Measurements from ENCODE around the gene ARPC1B.
"Not testable (repeated sequence)": the region's sequence is repeated elsewhere in the genome, so short reads cannot be mapped to it uniquely, and the experiment has no call there.

Gene ARPC1B

GRCh38 chr7:99366646-99367045 is 7.9 kb upstream of the ARPC1B start:
- in situ Hi-C loops (cut with MboI; ENCODE audit: low sequenced_read_pairs), result no loop called here

GRCh38 chr7:99368750-99369389 is 5.7 kb upstream of the ARPC1B start:
- in situ Hi-C loops (cut with MboI; ENCODE audit: low sequenced_read_pairs), result no loop called here

- in situ Hi-C loops (cut with MboI; ENCODE audit: low sequenced_read_pairs), result no loop called here
These were observed 4.7 kb upstream of the ARPC1B start for GRCh38 chr7:99369767-99370391.

GRCh38 chr7:99371376-99371920 is 3.1 kb upstream of the ARPC1B start:
- in situ Hi-C loops (cut with MboI; ENCODE audit: low sequenced_read_pairs), result no loop called here

GRCh38 chr7:99372275-99373090 is 2.0 kb upstream of the ARPC1B start:
- in situ Hi-C loops (cut with MboI; ENCODE audit: low sequenced_read_pairs), result no loop called here

- in situ Hi-C loops (cut with MboI; ENCODE audit: low sequenced_read_pairs), result no loop called here
These were observed 1.2 kb upstream of the ARPC1B start for GRCh38 chr7:99373091-99374066.

GRCh38 chr7:99375070-99375807 is 709 bp downstream of the ARPC1B start:
- in situ Hi-C loops (cut with MboI; ENCODE audit: low sequenced_read_pairs), result no loop called here

- in situ Hi-C loops (cut with MboI; ENCODE audit: low sequenced_read_pairs), result no loop called here
These were observed 4.6 kb downstream of the ARPC1B start for GRCh38 chr7:99379043-99379577.

GRCh38 chr7:99379693-99380031 is 5.1 kb downstream of the ARPC1B start:
- in situ Hi-C loops (cut with MboI; ENCODE audit: low sequenced_read_pairs), result not testable (repeated sequence)

GRCh38 chr7:99380032-99380822 is 5.7 kb downstream of the ARPC1B start:
- in situ Hi-C loops (cut with MboI; ENCODE audit: low sequenced_read_pairs), result no loop called here

GRCh38 chr7:99380823-99381663 is 6.5 kb downstream of the ARPC1B start:
- in situ Hi-C loops (cut with MboI; ENCODE audit: low sequenced_read_pairs), result no loop called here

GRCh38 chr7:99381664-99382075 is 7.1 kb downstream of the ARPC1B start:
- in situ Hi-C loops (cut with MboI; ENCODE audit: low sequenced_read_pairs), result no loop called here

GRCh38 chr7:99383203-99383602 is 8.7 kb downstream of the ARPC1B start:
- in situ Hi-C loops (cut with MboI; ENCODE audit: low sequenced_read_pairs), result no loop called here

- in situ Hi-C loops (cut with MboI; ENCODE audit: low sequenced_read_pairs), result no loop called here
These were observed 9.4 kb downstream of the ARPC1B start for GRCh38 chr7:99383791-99384370.

- in situ Hi-C loops (cut with MboI; ENCODE audit: low sequenced_read_pairs), result no loop called here
These were observed 10.0 kb downstream of the ARPC1B start for GRCh38 chr7:99384523-99384922.

- in situ Hi-C loops (cut with MboI; ENCODE audit: low sequenced_read_pairs), result no loop called here
These were observed 11.0 kb downstream of the ARPC1B start for GRCh38 chr7:99385564-99385963.

GRCh38 chr7:99386584-99387238 is 12.2 kb downstream of the ARPC1B start:
- in situ Hi-C loops (cut with MboI; ENCODE audit: low sequenced_read_pairs), result no loop called here

Measured in hTERT RPE-1 (cell line).